ENCODE data around the gene SLC25A25.
A peak's percentile ranks its signal among the peaks of the same experiment; 100 is the strongest.

Gene SLC25A25

GRCh38 chr9:128077847-128078503 lies 9.9 kb downstream of the SLC25A25 start:
- DNase-seq = no peak

- no peak for DNase-seq
These were observed 10.7 kb downstream of the SLC25A25 start for GRCh38 chr9:128078504-128079434.

GRCh38 chr9:128080206-128080605 lies 12.2 kb downstream of the SLC25A25 start:
- DNase-seq = no peak

GRCh38 chr9:128081056-128081455 lies 13.0 kb downstream of the SLC25A25 start:
- DNase-seq = no peak

GRCh38 chr9:128082151-128082550 lies 14.1 kb downstream of the SLC25A25 start:
- DNase-seq = no peak

GRCh38 chr9:128084746-128085145 lies 16.7 kb downstream of the SLC25A25 start:
- DNase-seq = no peak

- DNase-seq = no peak
These were observed 17.9 kb downstream of the SLC25A25 start for GRCh38 chr9:128085943-128086342.

- DNase-seq = no peak
These were observed 19.2 kb downstream of the SLC25A25 start for GRCh38 chr9:128087262-128087661.

- no peak for DNase-seq
These were observed 20.4 kb downstream of the SLC25A25 start for GRCh38 chr9:128088253-128088945.

GRCh38 chr9:128089299-128089698 lies 21.3 kb downstream of the SLC25A25 start:
- no peak for DNase-seq

GRCh38 chr9:128091144-128091543 lies 23.1 kb downstream of the SLC25A25 start:
- DNase-seq = no peak

GRCh38 chr9:128091571-128091970 lies 23.5 kb downstream of the SLC25A25 start:
- DNase-seq = no peak

GRCh38 chr9:128092199-128092977 lies 24.4 kb downstream of the SLC25A25 start:
- no peak for DNase-seq

GRCh38 chr9:128093011-128093410 lies 25.0 kb downstream of the SLC25A25 start:
- DNase-seq = no peak

GRCh38 chr9:128094166-128094949 lies 26.3 kb downstream of the SLC25A25 start:
- peak; percentile 68 for DNase-seq

GRCh38 chr9:128094950-128095544 lies 27.0 kb downstream of the SLC25A25 start:
- DNase-seq = no peak

- no peak for DNase-seq
These were observed 28.8 kb downstream of the SLC25A25 start for GRCh38 chr9:128096616-128097536.

- DNase-seq = no peak
These were observed 29.7 kb downstream of the SLC25A25 start for GRCh38 chr9:128097543-128098296.
